Activated T-cell treated with anti-CD3 and anti-CD28 coated beads, Interleukin-2, amount 50 U/mL, for 48 hours (primary cell): Measurements from ENCODE around the gene TAPBP.
A peak's percentile ranks its signal among the peaks of the same experiment; 100 is the strongest.

Source experiments
- DNase-seq, 2 experiments: peaks; one replicate each; pipeline ENCODE4 v3.0.0-alpha.2; 2020

The TAPBP gene

GRCh38 chr6:33318426-33319073 is 4.7 kb upstream of the TAPBP start:
- no peak for DNase-seq

DNA sequence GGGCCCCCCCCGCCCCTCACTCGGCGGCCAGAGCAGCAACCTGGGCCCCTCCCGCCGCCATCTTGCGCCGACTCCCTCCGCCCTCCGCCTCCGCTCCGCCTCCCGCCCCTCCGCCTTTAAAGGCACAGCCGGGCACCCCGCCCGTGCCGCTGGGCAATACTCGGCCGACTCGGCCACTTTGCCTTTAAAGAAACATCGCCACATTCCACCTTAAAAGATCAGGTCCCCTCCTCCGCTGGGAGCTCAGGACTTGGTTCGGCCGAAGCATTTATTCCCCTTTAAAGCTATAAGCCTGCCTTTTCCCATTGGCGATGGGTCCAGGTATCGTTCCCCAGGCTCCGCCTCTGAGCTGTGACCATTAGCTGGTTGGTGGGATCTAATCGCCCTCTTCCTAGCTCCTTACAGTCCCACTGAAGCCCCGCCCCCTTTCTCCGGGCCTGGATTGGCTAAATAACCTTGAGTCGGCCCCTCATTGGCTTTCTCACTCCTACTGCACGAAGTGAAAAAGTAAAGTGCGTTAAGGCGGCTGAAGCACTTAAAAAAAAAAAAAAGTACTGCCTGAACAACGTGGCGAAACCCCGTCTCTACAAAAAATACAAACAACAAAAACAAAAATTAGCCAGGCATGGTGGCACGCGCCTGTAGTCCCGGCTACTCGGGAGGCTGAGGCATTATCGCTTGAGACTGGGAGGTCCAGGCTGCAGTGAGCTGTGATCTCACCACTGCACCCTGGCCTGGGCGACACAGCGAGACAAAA is 4.0 kb upstream of the TAPBP start, which contains the start of gene ZBTB22:
Gene ZBTB22, minus strand, starts transcription at position 76 of the 757 bp plus-strand sequence. CDS start 828 bp downstream, outside the sequence.
- peak; percentile 96 to 98 for DNase-seq

DNA sequence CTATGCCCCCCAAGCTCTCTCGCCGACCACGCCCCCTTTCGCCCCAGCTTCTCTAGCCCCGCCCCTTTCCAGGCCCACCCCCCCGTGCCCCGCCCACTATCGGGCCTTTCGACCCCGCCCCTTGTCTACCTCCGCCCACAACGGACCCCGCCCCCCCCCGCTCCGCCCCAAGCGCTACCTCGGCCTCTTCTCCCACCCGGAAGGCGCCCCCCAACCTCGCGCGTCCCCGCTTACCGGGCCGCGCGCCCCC is 3.5 kb upstream of the TAPBP start:
- no peak for DNase-seq

DNA sequence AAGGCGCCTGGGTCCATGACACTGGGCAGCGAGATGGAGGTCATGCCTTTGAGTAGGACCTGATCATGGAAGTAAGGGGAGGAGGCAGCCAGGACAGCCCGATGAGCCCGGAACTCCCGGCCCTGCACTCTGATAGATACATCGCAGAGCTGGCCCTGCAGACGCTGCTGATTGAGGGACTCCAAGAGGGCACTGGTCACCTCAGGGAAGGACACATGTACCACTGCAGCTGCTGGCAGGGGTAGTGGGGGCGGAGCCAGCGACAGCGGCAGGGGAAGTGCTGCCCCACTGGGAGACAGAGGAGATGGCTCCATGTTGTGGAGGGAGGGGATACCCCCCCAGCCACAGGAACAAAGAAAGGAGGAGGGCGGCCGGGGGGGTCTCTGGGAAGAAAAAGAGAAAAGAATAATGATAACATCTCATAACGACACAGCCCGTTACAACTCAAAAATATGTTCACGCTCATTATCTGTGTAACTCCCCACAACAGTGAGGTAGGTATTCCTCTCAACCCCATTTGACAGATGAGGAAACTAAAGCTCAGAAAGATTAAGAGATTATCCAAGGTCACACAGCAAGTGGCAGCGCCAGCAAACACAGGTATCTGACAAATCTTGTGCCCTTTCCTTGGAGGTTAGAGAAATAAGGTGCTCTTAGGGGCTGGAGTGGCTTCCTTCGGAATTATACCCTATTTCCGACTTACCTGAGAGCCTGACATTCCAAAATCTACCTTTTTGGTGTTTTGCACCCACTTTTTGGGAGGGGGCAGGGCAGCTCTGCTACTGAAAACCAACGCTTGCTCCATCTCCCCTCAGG is 2.9 kb upstream of the TAPBP start:
- DNase-seq, result no peak

- no peak for DNase-seq
Observed at GRCh38 chr6:33315793-33316602, 2.1 kb upstream of the TAPBP start.

- DNase-seq, result peak; percentile 38 to 46
Observed at GRCh38 chr6:33314943-33315792, 1.3 kb upstream of the TAPBP start.

DNA sequence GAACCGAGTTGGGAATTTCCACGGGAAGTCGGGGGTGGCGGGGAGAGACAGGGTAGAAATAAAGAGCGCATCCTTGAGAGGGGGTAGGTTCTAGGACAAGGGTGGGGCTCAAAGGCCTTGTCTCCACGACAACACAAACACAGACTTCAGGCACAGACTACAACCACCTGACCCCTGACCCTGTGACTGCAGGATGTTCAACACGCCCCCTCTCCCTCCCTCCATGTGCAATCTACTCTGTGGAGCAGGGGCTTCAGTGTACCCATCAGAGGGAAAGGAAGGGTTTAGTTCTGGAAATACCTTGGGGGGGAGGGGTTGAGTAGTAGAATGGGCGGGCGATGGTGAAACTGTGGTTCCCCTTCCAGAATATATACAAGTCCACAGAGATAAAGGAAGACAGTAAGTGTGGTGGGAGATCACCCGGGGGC is 651 bp upstream of the TAPBP start:
- DNase-seq, result peak; percentile 69 to 72

- peak; percentile 66 to 73 for DNase-seq
Observed at GRCh38 chr6:33313105-33313708, 671 bp downstream of the TAPBP start.

DNA sequence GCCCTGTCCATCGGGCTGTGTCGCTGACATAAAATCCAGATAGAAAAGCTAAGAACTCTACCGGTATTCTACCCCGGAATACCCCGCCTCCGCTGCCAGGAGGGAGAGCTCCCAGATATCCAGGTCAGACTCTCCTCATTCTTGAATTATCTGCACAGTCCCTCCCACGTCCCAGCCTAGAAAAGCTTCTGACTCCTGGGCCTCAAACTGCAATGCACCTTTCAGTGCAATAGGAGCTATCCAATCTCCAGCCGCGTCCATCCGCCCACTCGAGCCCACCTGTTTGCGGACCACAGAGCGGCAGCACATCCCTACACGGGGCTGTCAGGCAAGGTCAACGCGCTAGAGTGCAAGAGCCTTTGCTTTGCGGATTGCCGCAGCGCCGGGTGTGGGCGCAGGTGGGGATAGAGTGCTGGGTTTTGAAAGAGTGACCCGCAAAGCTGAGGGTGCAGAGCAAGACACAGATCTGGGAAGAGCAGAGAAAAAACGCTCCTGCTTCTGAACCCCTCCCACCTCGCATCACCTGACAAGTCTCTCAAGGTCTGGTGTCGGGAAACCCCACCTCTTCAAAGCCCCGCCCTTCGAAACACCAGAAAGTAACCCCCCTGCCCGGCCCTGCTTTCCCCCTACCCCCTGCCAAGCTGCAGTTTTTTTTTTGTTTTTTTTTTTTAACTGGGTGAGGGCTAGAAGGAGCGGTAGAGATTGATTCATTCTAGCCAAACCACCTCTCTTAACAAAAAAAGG is 1.3 kb downstream of the TAPBP start:
- peak; percentile 79 to 81 for DNase-seq

DNA sequence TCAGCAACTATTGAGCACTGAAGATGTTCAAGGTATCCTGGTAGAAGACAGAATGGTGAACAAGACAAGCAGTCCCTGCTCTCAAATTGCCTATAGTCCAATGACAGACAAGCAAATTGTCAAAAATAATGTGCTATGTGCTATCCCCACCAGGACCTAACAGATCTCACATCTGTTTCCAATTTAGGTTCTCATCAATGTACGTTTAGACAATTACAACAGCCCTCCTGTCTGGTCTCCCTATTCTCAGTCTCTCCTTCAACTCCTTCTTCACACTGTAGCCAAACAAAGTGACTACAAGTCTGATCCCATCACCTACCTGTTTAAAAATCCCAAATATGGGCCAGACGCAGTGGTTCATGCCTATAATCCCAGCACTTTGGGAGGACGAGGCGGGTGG is 7.5 kb downstream of the TAPBP start:
- no peak for DNase-seq

- DNase-seq, result no peak
Observed at GRCh38 chr6:33305052-33305451, 8.8 kb downstream of the TAPBP start.

- no peak for DNase-seq
Observed at GRCh38 chr6:33304216-33304615, 9.7 kb downstream of the TAPBP start.

DNA sequence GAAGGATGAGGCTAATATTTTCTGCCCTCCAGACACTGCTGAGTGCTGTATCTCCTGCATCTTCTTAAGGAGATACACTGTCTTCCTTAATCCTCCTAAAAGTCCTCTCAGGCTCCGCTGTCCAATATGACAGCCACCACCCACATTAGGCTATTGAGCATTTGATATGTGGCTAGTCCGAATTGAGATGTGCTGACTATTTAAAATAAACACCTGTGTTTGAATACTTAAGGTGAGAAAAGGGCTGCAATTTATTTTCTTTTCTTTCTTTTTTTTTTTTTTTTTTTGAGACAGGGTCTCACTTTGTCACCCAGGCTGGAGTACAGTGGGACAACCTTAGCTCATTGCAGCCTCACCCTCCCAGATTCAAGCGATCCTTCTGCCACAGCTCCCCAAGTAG is 12.0 kb downstream of the TAPBP start:
- no peak for DNase-seq

GRCh38 chr6:33299237-33299944 is 14.5 kb downstream of the TAPBP start:
- peak; percentile 95 to 96 for DNase-seq

DNA sequence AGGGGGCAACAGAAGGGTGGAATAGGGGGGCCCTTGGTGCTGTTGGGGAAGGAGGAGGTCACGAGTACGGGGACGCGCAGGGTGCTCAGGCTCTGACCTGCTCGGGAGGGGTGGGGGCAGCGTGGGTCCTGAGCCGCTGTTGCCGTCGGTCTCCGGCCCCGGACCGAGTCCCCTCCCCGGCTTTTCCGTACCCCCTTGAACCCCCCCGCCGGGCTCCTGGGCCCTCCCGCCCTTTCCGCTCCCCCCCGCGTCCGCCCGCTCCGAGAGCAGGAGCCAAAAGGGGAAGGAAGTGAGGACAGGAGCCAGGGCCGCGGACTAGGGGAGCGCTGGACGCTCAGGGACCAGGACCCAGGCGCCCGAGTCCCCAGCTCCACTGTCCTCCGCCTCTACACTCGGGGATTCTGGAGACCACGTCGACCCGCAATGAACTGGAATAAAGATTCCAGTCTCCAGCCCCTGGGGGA is 15.1 kb downstream of the TAPBP start, which contains the start of gene RGL2:
Gene RGL2, minus strand, starts transcription at position 170 of the 464 bp plus-strand sequence. CDS start 332 bp downstream, outside the sequence.
- no peak for DNase-seq

DNA sequence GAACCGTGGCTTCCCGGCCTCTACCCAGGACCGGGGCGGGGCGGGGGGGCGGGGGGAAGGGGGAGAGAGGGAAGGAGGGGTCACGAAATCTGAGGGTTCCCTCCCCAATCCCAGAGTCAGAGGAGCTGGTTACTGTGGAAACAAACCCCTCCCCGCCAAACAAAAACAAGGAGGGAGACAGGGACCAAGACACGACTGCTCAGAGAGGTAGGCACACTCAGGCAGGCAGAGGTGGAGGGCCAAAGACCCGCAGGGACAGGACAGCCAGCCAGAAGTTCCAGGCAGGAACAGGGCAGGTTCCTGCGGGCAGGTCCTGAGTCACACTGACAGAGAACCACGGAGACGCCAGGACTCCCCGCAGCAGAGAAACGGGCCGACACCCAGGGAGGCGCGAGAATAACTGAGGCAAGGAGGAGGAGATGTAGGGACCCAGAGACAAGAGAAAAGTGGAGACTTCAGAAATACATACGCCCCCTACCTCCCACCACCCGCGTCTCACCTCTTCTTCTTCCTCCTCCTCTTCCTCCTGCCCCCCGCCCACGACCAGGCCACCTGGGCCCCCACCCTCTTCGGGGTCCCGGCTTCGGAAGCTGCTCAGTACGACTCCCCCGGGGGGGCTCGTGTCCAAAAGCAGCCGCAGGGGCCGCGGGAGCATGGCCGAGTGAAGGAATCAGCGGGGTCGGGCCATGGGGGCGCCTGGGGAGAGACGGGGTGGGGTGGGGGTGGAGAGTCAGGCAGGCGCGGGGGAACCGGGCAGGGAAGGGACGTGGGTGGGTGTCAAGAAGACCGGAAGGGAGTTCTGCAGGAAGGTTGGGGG is 15.7 kb downstream of the TAPBP start:
- DNase-seq, result peak; percentile 76 to 78

DNA sequence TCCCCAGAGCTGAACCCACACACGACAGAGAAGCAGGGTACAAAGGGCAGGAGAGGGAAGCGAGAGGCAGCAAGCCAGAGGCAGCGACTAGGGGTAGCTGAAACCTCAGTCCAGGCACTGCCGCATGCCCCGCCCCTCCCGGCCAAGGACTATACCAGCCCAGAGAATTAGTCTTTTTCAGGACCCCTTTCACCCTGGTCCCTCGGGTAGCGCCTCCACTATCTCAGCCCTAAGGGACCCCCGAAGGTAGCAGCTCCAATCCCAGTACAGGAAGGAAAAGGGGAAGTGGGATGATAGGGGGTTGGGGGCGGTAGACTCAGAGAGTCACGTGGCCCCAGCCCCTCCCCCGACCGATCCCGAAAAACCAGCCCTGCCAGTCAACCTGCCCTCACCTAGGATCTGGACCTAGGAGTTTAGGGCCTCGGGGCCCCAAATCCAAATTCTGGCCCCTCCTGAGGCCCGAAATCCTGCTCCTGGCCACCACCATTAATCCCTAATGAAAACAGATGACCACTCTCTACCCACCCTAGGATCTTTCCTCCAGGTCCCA is 16.4 kb downstream of the TAPBP start:
- no peak for DNase-seq

DNA sequence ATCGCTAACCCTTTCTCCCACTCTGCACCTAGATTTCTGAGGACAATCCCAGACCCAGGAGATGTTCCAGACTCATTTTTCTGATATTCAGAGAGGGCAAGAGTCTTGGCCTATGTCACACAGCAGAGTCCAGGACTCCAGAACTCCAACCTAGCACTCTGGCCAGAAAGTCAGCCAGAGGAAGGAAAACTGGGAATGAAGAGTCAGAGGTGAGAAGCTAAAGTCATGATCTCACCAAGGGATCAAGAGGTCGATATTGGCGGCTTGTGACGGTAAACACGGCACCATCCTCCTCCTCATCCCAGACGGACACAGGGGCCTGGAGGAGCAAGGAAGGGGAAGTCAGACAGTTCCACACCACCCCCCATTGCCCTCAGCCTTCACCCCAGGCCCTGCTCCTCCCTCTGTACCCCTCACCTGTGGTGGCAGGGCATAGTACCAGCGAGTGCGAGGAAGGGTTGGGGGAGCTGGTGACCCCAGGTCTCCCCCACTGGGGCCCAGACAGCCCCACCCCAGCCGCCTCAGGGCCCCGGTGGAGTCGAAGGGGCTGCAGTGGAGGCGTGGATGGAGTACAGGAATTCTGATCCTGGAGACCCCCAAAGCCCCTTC is 17.0 kb downstream of the TAPBP start:
- DNase-seq, result no peak
